Measurements from ENCODE around the gene MAPK8.

MAPK8 gene

GRCh38 chr10:48398261-48398660 is 91.8 kb downstream of the MAPK8 start:
- no peaks in the 10 kb centered on the region for H3K9me3 ChIP-seq (ENCODE audit: insufficient read depth, low read length)
- no peaks in the 10 kb centered on the region for H3K36me3 ChIP-seq (ENCODE audit: insufficient read depth, insufficient read length, low read length)
- no peaks in the 10 kb centered on the region for H3K4me1 ChIP-seq (ENCODE audit: insufficient read depth, insufficient read length)
- no peak for DNase-seq (ENCODE audit: low read depth, low spot score)
- H3K9ac ChIP-seq (ENCODE audit: insufficient read length, low read depth) = no peak overlapping the region
- H3K27me3 ChIP-seq (ENCODE audit: insufficient read depth, insufficient read length) = no peaks in the 10 kb centered on the region
- TF ChIP-seq YY1 (IDR thresholded peaks at IDR 0.05; ENCODE audit: insufficient read depth, insufficient read length) = no peak
- no peak for TF ChIP-seq ZNF274 (IDR thresholded peaks at IDR 0.05; ENCODE audit: low read depth, low read length)
- TF ChIP-seq SUZ12 (IDR thresholded peaks at IDR 0.05; ENCODE audit: extremely low read depth, insufficient read depth, insufficient read length) = no peak
- H3K4me3 ChIP-seq (ENCODE audit: insufficient read length, low read depth) = no peak overlapping the region

GRCh38 chr10:48399056-48399541 is 92.6 kb downstream of the MAPK8 start:
- DNase-seq (ENCODE audit: low read depth, low spot score) = no peak
- H3K27me3 ChIP-seq (ENCODE audit: insufficient read depth, insufficient read length) = no peaks in the 10 kb centered on the region
- no peak overlapping the region for H3K9ac ChIP-seq (ENCODE audit: insufficient read length, low read depth)
- no peak overlapping the region for H3K4me3 ChIP-seq (ENCODE audit: insufficient read length, low read depth)
- H3K36me3 ChIP-seq (ENCODE audit: insufficient read depth, insufficient read length, low read length) = no peaks in the 10 kb centered on the region
- no peaks in the 10 kb centered on the region for H3K4me1 ChIP-seq (ENCODE audit: insufficient read depth, insufficient read length)
- TF ChIP-seq SUZ12 (IDR thresholded peaks at IDR 0.05; ENCODE audit: extremely low read depth, insufficient read depth, insufficient read length) = no peak
- TF ChIP-seq YY1 (IDR thresholded peaks at IDR 0.05; ENCODE audit: insufficient read depth, insufficient read length) = no peak
- TF ChIP-seq ZNF274 (IDR thresholded peaks at IDR 0.05; ENCODE audit: low read depth, low read length) = no peak
- H3K9me3 ChIP-seq (ENCODE audit: insufficient read depth, low read length) = no peaks in the 10 kb centered on the region

DNA sequence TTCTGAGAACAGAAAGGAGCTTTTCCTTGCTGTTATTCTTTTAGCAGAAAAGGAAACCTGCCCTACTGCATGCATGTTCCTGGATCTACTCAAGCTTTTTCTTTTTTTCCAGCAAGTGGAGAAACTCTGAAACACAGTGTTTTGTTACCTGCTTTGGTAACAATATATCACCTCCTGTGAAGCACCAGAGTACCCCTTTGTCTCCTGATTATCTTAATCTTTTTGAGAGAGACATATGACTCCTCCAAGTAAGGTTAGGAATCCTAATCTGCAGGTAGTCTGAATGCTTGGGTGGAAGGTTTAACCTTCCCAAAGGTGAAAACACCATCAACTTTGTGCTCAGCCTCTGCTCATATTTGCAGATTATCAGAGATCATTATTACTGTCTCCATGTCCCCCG is 93.1 kb downstream of the MAPK8 start:
- Histone ChIP-seq H3K9me3 (ENCODE audit: insufficient read depth, low read length) (no peaks in the 10 kb centered on the region), H3K36me3 (ENCODE audit: insufficient read depth, insufficient read length, low read length) (no peaks in the 10 kb centered on the region), H3K4me3 (ENCODE audit: insufficient read length, low read depth) (no peak overlapping the region), H3K27me3 (ENCODE audit: insufficient read depth, insufficient read length) (no peaks in the 10 kb centered on the region), H3K9ac (ENCODE audit: insufficient read length, low read depth) (no peak overlapping the region), H3K4me1 (ENCODE audit: insufficient read depth, insufficient read length) (no peaks in the 10 kb centered on the region)
- no peak for TF ChIP-seq SUZ12 (IDR thresholded peaks at IDR 0.05; ENCODE audit: extremely low read depth, insufficient read depth, insufficient read length)
- TF ChIP-seq YY1 (IDR thresholded peaks at IDR 0.05; ENCODE audit: insufficient read depth, insufficient read length) = no peak
- TF ChIP-seq ZNF274 (IDR thresholded peaks at IDR 0.05; ENCODE audit: low read depth, low read length) = no peak
- DNase-seq (ENCODE audit: low read depth, low spot score) = no peak

GRCh38 chr10:48400129-48400849 is 93.8 kb downstream of the MAPK8 start:
- no peak for DNase-seq (ENCODE audit: low read depth, low spot score)
- Histone ChIP-seq H3K4me1 (ENCODE audit: insufficient read depth, insufficient read length) (no peaks in the 10 kb centered on the region), H3K9me3 (ENCODE audit: insufficient read depth, low read length) (no peaks in the 10 kb centered on the region), H3K27me3 (ENCODE audit: insufficient read depth, insufficient read length) (no peaks in the 10 kb centered on the region), H3K9ac (ENCODE audit: insufficient read length, low read depth) (no peak overlapping the region), H3K36me3 (ENCODE audit: insufficient read depth, insufficient read length, low read length) (no peaks in the 10 kb centered on the region), H3K4me3 (ENCODE audit: insufficient read length, low read depth) (no peak overlapping the region)
- no peak for TF ChIP-seq SUZ12 (IDR thresholded peaks at IDR 0.05; ENCODE audit: extremely low read depth, insufficient read depth, insufficient read length)

GRCh38 chr10:48400850-48401220 is 94.4 kb downstream of the MAPK8 start:
- DNase-seq (ENCODE audit: low read depth, low spot score) = no peak
- no peaks in the 10 kb centered on the region for H3K4me1 ChIP-seq (ENCODE audit: insufficient read depth, insufficient read length)
- H3K4me3 ChIP-seq (ENCODE audit: insufficient read length, low read depth) = no peak overlapping the region
- H3K9me3 ChIP-seq (ENCODE audit: insufficient read depth, low read length) = no peaks in the 10 kb centered on the region
- H3K9ac ChIP-seq (ENCODE audit: insufficient read length, low read depth) = no peak overlapping the region
- H3K36me3 ChIP-seq (ENCODE audit: insufficient read depth, insufficient read length, low read length) = no peaks in the 10 kb centered on the region
- TF ChIP-seq ZNF274 (IDR thresholded peaks at IDR 0.05; ENCODE audit: low read depth, low read length) = no peak
- no peak for TF ChIP-seq SUZ12 (IDR thresholded peaks at IDR 0.05; ENCODE audit: extremely low read depth, insufficient read depth, insufficient read length)
- no peak for TF ChIP-seq YY1 (IDR thresholded peaks at IDR 0.05; ENCODE audit: insufficient read depth, insufficient read length)
- H3K27me3 ChIP-seq (ENCODE audit: insufficient read depth, insufficient read length) = no peaks in the 10 kb centered on the region

DNA sequence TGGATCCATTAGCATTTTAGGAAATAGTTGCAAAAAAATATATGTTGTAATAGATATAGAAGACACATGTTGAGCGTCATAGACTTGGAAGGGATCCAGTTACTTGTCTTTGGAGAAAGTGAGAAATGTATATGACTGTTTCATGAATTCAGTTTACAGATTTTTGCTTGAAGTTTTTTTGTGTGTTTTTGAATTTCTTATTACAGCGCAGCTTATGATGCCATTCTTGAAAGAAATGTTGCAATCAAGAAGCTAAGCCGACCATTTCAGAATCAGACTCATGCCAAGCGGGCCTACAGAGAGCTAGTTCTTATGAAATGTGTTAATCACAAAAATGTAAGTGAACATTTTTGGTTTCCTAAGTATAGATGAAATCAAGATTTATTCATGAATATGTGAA is 98.2 kb downstream of the MAPK8 start:
- Histone ChIP-seq H3K36me3 (ENCODE audit: insufficient read depth, insufficient read length, low read length) (peaks cover 3% of the 10 kb centered on the region), H3K27me3 (ENCODE audit: insufficient read depth, insufficient read length) (no peaks in the 10 kb centered on the region), H3K9me3 (ENCODE audit: insufficient read depth, low read length) (no peaks in the 10 kb centered on the region), H3K4me1 (ENCODE audit: insufficient read depth, insufficient read length) (no peaks in the 10 kb centered on the region), H3K9ac (ENCODE audit: insufficient read length, low read depth) (no peak overlapping the region), H3K4me3 (ENCODE audit: insufficient read length, low read depth) (no peak overlapping the region)
- no peak for DNase-seq (ENCODE audit: low read depth, low spot score)
- TF ChIP-seq YY1 (IDR thresholded peaks at IDR 0.05; ENCODE audit: insufficient read depth, insufficient read length) (no peak), SUZ12 (IDR thresholded peaks at IDR 0.05; ENCODE audit: extremely low read depth, insufficient read depth, insufficient read length) (no peak), ZNF274 (IDR thresholded peaks at IDR 0.05; ENCODE audit: low read depth, low read length) (no peak)

- H3K9ac ChIP-seq (ENCODE audit: insufficient read length, low read depth) = no peak overlapping the region
- no peaks in the 10 kb centered on the region for H3K27me3 ChIP-seq (ENCODE audit: insufficient read depth, insufficient read length)
- TF ChIP-seq ZNF274 (IDR thresholded peaks at IDR 0.05; ENCODE audit: low read depth, low read length) (no peak), SUZ12 (IDR thresholded peaks at IDR 0.05; ENCODE audit: extremely low read depth, insufficient read depth, insufficient read length) (no peak), YY1 (IDR thresholded peaks at IDR 0.05; ENCODE audit: insufficient read depth, insufficient read length) (no peak)
- DNase-seq (ENCODE audit: low read depth, low spot score) = no peak
- H3K4me3 ChIP-seq (ENCODE audit: insufficient read length, low read depth) = no peak overlapping the region
- peaks cover 7% of the 10 kb centered on the region for H3K36me3 ChIP-seq (ENCODE audit: insufficient read depth, insufficient read length, low read length)
- H3K9me3 ChIP-seq (ENCODE audit: insufficient read depth, low read length) = no peaks in the 10 kb centered on the region
- H3K4me1 ChIP-seq (ENCODE audit: insufficient read depth, insufficient read length) = no peaks in the 10 kb centered on the region
Observed at GRCh38 chr10:48406204-48406603, 99.7 kb downstream of the MAPK8 start.
